Ovary (tissue), 9 donors: ENCODE data around the gene KRT75. TPM values are rescaled to one million over a fixed set of nuclear protein-coding genes. Genes with fewer than 3 reads are reported as not detected.

Experiments
- DNase-seq, 5 donors: peaks; one replicate each; pipeline ENCODE4 v3.0.0-alpha.2; 2019 to 2020
- H3K27ac ChIP-seq, 2 donors: fragments of 200-600 bp; one replicate each; pipeline versions ENCODE4 v1.5.1 to v1.8.0; 2019 to 2022
- H3K27me3 ChIP-seq: fragments of 200-600 bp; one replicate; pipeline ENCODE4 v1.8.0; 2022
- H3K36me3 ChIP-seq: fragments of 200-600 bp; sonication (generic); one replicate; pipeline ENCODE4 v1.5.1; 2019
- H3K4me1 ChIP-seq: one replicate; pipeline ENCODE4 v1.8.1; 2013; ENCODE audit warnings: mild to moderate bottlenecking, moderate library complexity; ENCODE audit not compliant: insufficient read depth
- H3K4me3 ChIP-seq: fragments of 200-600 bp; sonication (generic); one replicate; pipeline ENCODE4 v1.5.1; 2017
- H3K9me3 ChIP-seq, 2 donors: fragments of 200-600 bp in 1 of 2; sonication (generic) in 1 of 2; one replicate each; pipeline versions ENCODE4 v1.5.1 to v1.8.1; 2013 to 2019; ENCODE audit warnings: mild to moderate bottlenecking in 1 of 2, moderate library complexity in 1 of 2
- CTCF ChIP-seq, 3 donors: fragments of 450-650 bp in 2 of 3; fragments of 200-600 bp in 1 of 3; IDR thresholded peaks; one replicate each; pipeline versions ENCODE4 v1.5.1 to v1.8.0; 2016 to 2022; ENCODE audit warnings: antibody characterized with exemption in 3 of 3, mild to moderate bottlenecking in 1 of 3
- EP300 ChIP-seq: sonication (generic); formaldehyde crosslinking; IDR thresholded peaks from one replicate; pipeline ENCODE4 v1.6.1; 2017; ENCODE audit warnings: antibody characterized with exemption
- POLR2A ChIP-seq: fragments of 450-650 bp; IDR thresholded peaks from one replicate; pipeline ENCODE4 v1.6.1; 2017; ENCODE audit warnings: antibody characterized with exemption, mild to moderate bottlenecking, moderate library complexity
- WGBS, 3 donors: extraction: QIAGEN DNeasy Blood & Tissue Kit in 1 of 3; methylation state at CpG; one replicate each; pipeline versions ENCODE4 v1.1.5 to v1.1.7; 2013 to 2017; 5-methylcytosine and 5-hydroxymethylcytosine counted together
- intact Hi-C, 4 donors: fragments of 100-400 bp; cut with DNase I; formaldehyde crosslinking; loops; one replicate each; pipeline versions ENCODE4 v1.11.0 to v1.15.1; 2022 to 2023
- polyA plus RNA-seq, 2 donors: library from polyadenylated mRNA; stranded (reverse); fragments of 200-250 nt in 1 of 2; fragments of 350-450 nt in 1 of 2; fragmentation: Illumina TruSeq in 1 of 2; extraction: RNeasy Lipid Tissue Mini Kit (QIAGEN cat#74804) in 1 of 2; gene quantifications; one replicate each; pipeline ENCODE4 v1.2.3, GENCODE V29; 2013 to 2014
- total RNA-seq, 7 donors: library from RNA; depleted of rRNA in 2 of 7; stranded (reverse); fragments of >200 nt in 2 of 7; fragmentation: NEBNext Ultra II Directional in 3 of 7; extraction: Animal tissue kit (Norgen Biotek cat#: 25700) in 3 of 7; gene quantifications; one replicate each; pipeline versions ENCODE4 v1.1.0 to v1.2.4, GENCODE V29; 2016 to 2023
- donor health status: DM: no; HTN: no; CAD: no; lungs with moderate emphysema.
- donor health status: DM: no; HTN: no; CAD: no.
- donor health status: Bipolar disorder and iron deficiency.
- donor health status: DM: yes; HTN: yes; CAD: no.
- donor health status: DM: no; HTN: no; CAD: no.
- donor health status: DM: yes; HTN: yes; CAD: no.

KRT75 gene
- total and polyA plus RNA-seq, 9 donors: 0.08 TPM; not detected in 8

- no peaks in the 10 kb centered on the region for H3K9me3 ChIP-seq
- H3K4me3 ChIP-seq: no peak overlapping the region
- WGBS, 3 donors: 51 to 59% (median 53%) methylated on average over 3 of the region's 3 CpGs
- no peak overlapping the region for H3K27ac ChIP-seq
- H3K36me3 ChIP-seq: no peaks in the 10 kb centered on the region
- no peaks in the 10 kb centered on the region for H3K4me1 ChIP-seq
- TF ChIP-seq CTCF (IDR thresholded peaks at IDR 0.05) (no peak), POLR2A (no peak), EP300 (no peak)
- intact Hi-C loops: no loop called here
- no peak for DNase-seq
- no peaks in the 10 kb centered on the region for H3K27me3 ChIP-seq
Measured at GRCh38 chr12:52402873-52403540, 31.2 kb downstream of the KRT75 start.

DNA sequence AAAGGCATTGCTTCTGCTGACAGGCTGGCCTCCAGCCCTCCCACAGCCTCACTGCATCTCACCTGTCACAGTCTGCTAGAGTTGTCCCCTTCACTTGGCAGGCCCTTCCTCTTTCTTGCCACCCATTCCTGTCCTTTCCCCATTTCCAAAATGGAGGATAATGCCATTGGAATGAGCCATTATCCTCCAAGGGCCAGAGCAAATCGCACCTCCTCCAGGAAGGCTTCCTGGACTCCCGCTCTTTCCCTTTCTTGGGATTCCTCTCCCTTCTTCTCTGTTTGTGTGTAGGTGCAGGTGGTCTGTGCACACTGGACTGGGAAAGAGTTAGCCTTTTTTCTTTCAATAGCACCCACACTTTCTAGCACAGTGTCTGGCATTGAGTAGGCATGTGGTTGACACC is 31.8 kb downstream of the KRT75 start:
- TF ChIP-seq CTCF (IDR thresholded peaks at IDR 0.05) (no peak), EP300 (no peak), POLR2A (no peak)
- no peaks in the 10 kb centered on the region for H3K9me3 ChIP-seq
- WGBS, 3 donors: 94 to 98% (median 95%) methylated on average over 2 of the region's 2 CpGs
- H3K27me3 ChIP-seq: no peaks in the 10 kb centered on the region
- H3K27ac ChIP-seq: no peak overlapping the region
- no peaks in the 10 kb centered on the region for H3K36me3 ChIP-seq
- no peak for DNase-seq
- H3K4me1 ChIP-seq: no peaks in the 10 kb centered on the region
- intact Hi-C loops: no loop called here
- no peak overlapping the region for H3K4me3 ChIP-seq

GRCh38 chr12:52401926-52402325 is 32.2 kb downstream of the KRT75 start:
- WGBS, 3 donors: 68 to 85% (median 71%) methylated on average over 4 of the region's 4 CpGs
- DNase-seq: no peak
- TF ChIP-seq EP300: no peak
- TF ChIP-seq CTCF (IDR thresholded peaks at IDR 0.05): no peak
- no peak for TF ChIP-seq POLR2A
- H3K9me3 ChIP-seq: no peaks in the 10 kb centered on the region
- H3K36me3 ChIP-seq: no peaks in the 10 kb centered on the region
- H3K4me3 ChIP-seq: no peak overlapping the region
- no peaks in the 10 kb centered on the region for H3K4me1 ChIP-seq
- H3K27ac ChIP-seq: no peak overlapping the region
- intact Hi-C loops: no loop called here
- no peaks in the 10 kb centered on the region for H3K27me3 ChIP-seq

GRCh38 chr12:52401526-52401925 is 32.6 kb downstream of the KRT75 start:
- 76 to 81% (median 77%) methylated on average over 5 of the region's 5 CpGs for WGBS, 3 donors
- intact Hi-C loops: no loop called here
- TF ChIP-seq CTCF (IDR thresholded peaks at IDR 0.05) (no peak), EP300 (no peak), POLR2A (no peak)
- no peaks in the 10 kb centered on the region for H3K36me3 ChIP-seq
- H3K4me1 ChIP-seq: no peaks in the 10 kb centered on the region
- no peak overlapping the region for H3K4me3 ChIP-seq
- H3K27ac ChIP-seq: no peak overlapping the region
- H3K27me3 ChIP-seq: no peaks in the 10 kb centered on the region
- no peaks in the 10 kb centered on the region for H3K9me3 ChIP-seq
- no peak for DNase-seq
